HG02763 (cell line): ENCODE measurements around the gene UBE2L6.
A peak's percentile ranks its signal among the peaks of the same experiment; 100 is the strongest.
"Not testable (repeated sequence)": the region's sequence is repeated elsewhere in the genome, so short reads cannot be mapped to it uniquely, and the experiment has no call there.

Experiments used
- ATAC-seq: cut with Tn5 transposase; IDR thresholded peaks from one replicate; pipeline ENCODE4 v1.9.1; 2021; ENCODE audit warnings: mild to moderate bottlenecking, moderate library complexity; ENCODE audit not compliant: unreplicated experiment

Gene UBE2L6

DNA sequence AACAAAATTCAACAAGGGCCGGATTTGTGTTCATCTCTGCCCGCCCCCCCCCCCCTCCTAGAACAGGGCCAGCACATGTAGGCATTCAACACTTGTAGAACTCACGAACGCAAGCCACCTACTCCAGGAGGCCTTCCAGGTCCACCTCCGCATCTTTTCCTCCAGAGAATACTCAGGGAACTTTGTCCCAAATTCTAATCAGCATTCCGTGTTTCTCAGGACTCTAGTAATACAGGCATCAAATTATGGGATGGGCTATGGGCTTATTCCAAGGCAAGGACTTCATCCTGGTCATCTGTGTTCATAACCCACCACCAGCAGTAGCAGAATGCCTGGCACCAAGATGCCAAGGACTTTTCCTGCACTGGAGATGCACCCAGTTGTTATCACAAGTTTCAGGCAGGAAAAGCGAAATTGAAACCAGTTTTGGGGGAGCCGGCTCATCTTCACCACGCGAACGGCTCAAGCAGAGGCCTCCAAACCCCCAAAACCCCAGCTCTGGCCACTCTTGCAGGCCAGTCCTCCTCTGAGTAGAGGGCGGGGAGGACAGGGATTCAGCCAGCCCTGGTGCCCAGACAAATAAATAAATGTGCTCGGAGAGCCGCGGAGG lies 462 bp downstream of the UBE2L6 start:
- peak; percentile 1 for ATAC-seq

GRCh38 chr11:57566005-57566904 lies 1.2 kb downstream of the UBE2L6 start:
- ATAC-seq: peak; percentile 62

DNA sequence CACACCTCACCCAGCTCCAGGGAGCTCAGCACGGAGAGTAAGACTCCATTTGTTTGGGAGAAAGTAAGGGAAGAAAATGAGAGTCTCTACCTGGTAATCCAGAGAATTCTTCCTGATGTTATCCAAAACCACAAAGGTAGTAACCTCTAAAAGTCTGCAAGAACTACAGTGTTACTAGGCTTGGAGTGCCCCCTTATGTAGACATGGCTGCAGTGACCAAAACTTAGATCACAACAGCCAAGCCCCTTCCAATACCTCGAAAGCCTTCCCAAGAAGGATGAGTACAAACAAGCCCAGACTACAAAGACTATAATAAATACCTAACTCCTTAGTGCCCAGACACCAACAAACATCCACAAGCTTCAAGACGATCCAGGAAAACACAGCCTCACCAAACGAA lies 4.9 kb downstream of the UBE2L6 start:
- no peak for ATAC-seq

DNA sequence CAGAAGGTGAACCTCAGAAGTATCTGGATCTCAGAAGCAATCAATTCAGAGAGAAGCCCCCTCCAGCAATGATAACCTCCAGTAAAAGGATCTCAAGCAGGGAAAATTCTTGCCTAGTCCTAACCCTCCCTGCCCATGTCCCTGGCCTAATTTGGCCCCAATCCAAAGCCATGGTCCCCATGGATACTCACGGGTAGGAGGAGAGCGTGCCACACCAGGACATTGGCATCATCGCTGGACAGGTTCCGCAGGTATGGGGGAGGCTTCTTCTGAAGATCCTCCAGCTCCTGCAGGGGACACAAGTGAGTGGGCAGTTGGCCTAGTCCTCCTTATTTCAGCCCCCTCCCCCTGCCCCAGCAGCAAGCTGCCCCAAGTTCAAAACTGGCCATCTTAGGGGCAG lies 7.3 kb downstream of the UBE2L6 start:
- no peak for ATAC-seq

GRCh38 chr11:57556041-57556440 lies 11.4 kb downstream of the UBE2L6 start:
- ATAC-seq: no peak

- no peak for ATAC-seq
Measured at GRCh38 chr11:57555393-57555792, 12.1 kb downstream of the UBE2L6 start.

DNA sequence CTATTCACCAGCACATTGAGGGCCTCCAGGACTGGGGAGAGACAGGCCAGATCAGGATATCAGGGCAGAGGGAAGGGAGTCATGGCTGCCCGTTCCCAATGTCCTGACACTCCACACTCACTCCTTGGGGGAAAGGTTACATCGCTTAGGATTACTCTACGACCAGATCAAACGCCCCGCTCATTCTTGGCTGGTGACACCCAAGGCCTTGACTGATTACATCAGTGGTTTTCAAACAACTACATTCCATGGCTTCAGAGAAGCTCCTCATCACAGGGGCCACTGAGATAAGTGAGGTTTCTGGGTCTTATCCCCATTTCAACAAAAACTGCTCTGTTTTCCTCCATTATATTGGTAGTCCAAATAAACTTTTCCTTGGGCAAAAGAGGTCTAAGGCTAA lies 15.0 kb downstream of the UBE2L6 start:
- ATAC-seq: no peak

GRCh38 chr11:57551941-57552340 lies 15.5 kb downstream of the UBE2L6 start:
- ATAC-seq: no peak

- no peak for ATAC-seq
Measured at GRCh38 chr11:57549983-57550382, 17.5 kb downstream of the UBE2L6 start.

- ATAC-seq: peak; percentile 79
Measured at GRCh38 chr11:57547854-57548377, 19.6 kb downstream of the UBE2L6 start.

DNA sequence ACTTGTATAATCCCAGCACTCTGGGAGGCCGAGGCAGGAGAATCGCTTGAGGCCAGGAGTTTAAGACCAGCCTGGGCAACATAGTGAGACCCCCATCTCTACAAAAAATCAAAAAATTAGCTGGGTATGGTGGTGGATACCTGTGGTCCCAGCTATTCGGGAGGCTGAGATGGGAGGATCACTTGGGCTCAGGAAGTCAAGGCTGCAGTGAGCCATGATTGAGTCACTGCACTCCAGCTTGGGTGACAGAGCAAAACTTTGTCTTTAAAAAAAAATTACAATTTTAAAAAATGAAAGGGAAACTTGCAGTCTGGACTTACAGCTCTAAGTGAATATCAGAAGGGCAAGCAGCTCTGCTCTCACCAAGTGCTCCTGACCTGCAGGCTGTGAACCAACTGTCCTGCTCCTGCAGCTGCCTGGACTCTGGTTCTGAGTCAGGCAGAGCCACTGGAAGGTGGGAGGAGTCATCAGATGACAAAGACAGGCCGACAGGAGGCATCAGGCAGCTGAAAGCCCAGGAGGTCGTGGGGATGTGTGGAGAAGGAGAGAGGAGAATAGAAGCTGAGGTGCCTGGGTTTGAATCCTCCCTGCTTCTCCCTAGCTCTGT lies 20.5 kb downstream of the UBE2L6 start:
- ATAC-seq: peak; percentile 66

GRCh38 chr11:57546451-57546850 lies 21.0 kb downstream of the UBE2L6 start:
- no peak for ATAC-seq

DNA sequence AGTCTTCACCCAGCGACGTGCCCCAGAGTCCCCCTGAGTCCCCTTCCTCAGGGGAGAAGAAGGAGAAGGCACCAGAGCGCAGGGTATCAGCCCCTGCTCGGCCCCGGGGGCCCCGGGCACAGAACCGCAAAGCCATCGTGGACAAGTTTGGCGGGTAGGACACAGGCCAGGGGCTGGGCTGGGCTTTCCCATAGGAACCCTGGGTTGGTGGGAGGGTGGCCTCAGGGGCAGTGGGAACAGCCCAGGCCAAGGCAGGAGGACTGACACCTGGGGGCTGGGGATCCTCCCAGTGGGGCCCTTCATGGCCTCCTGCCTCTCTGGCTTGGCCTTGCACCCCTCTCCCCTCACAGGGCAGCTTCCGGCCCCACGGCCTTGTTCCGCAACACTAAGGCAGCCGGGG lies 21.6 kb downstream of the UBE2L6 start:
- no peak for ATAC-seq

- no peak for ATAC-seq
Measured at GRCh38 chr11:57544566-57544965, 22.9 kb downstream of the UBE2L6 start.

DNA sequence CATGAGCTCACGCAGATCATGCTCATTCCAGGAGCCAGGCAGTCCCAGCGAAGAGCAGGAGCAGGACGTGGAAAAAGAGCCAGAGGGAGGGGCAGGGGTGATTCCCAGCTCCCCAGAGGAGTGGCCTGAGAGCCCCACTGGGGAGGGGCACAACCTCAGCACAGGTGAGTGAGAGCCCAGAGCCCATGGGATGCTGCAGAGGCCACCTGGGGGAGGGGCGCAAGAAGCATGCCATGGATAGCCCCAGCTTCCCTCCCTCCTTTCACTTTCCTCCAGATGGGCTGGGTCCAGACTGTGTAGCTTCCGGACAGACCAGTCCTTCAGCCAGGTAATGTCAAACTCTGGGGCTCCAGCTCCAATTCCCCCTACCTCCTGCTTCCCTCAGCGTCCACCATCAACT lies 23.9 kb downstream of the UBE2L6 start:
- no peak for ATAC-seq

DNA sequence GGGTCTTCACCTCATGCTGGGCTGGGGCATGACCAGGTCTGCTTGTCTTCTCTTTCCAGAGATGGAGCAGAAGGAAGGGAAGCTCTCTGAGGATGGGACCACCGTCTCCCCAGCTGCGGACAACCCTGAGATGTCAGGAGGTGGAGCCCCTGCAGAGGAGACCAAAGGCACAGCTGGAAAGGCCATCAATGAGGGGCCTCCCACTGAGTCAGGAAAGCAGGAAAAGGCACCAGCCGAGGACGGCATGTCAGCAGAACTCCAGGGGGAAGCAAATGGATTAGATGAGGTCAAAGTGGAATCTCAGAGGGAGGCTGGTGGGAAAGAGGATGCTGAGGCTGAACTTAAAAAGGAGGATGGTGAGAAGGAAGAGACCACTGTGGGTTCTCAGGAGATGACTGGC lies 24.9 kb downstream of the UBE2L6 start:
- no peak for ATAC-seq

DNA sequence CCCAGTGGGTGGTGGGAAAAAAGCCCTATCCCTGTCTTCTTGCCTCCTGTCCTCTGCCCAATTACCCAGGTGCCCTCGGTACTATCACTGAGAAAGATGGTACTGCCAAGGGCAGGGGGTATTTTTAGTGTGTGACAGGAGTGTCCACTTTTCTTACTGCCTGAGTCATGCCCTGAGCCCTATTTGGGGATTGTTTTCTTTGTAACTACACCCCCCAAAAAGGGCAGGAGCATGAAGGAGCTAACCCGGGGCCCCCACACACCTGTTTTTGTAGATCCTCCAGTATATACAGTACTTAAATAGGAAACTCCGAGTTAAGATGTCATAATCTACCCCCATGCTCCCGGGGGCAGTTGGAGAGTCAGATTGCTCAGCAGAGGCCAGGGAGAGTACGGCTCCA lies 26.3 kb downstream of the UBE2L6 start:
- ATAC-seq: no peak

DNA sequence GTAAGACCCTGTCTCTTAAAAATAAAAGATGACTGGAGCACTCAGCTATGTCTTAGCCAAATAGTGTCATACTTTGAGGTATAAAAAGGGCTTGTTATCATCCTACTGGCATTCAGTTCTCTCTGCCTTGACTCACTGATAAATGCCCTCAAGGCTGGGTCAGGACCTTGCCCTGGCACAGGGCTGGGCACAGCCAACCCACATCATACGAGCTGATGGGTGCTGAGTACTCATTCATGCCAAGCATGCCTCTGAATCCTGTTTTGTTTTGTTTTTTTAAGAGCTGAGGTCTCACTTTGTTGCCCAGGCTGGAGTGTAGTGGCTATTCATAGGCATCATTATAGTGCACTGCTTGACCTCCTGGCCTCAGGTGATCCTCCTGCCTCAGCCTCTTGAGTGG lies 28.1 kb downstream of the UBE2L6 start:
- no peak for ATAC-seq

GRCh38 chr11:57536947-57537619 lies 30.4 kb downstream of the UBE2L6 start, which contains the start of gene SMTNL1:
TSS of gene SMTNL1 (plus strand) at chr11:57537595. CDS start at chr11:57542643, 5,048 bp downstream.
- ATAC-seq: no peak

GRCh38 chr11:57534449-57534848 lies 33.0 kb downstream of the UBE2L6 start:
- not testable (repeated sequence) for ATAC-seq
